Mucosa of gallbladder (tissue), 1 donor: ENCODE measurements around the gene KIAA1217. TPM values are rescaled to one million over a fixed set of nuclear protein-coding genes. Genes with fewer than 3 reads are reported as not detected.
A peak's percentile ranks its signal among the peaks of the same experiment; 100 is the strongest.

Source experiments
- DNase-seq: peaks from one replicate; pipeline ENCODE4 v3.0.0-alpha.2; 2020; ENCODE audit warnings: low spot score
- total RNA-seq: library from RNA; stranded (reverse); gene quantifications from one replicate; pipeline ENCODE4 v1.2.1, GENCODE V29; 2021
- donor health status: DM: no; HTN: no; CAD: no.

The KIAA1217 gene
- 44.0 TPM for total RNA-seq

- DNase-seq = peak; percentile 27
These were observed at the start of gene KIAA1217 for GRCh38 chr10:24208661-24209431. TSS of gene KIAA1217 (plus strand) at chr10:24209138. CDS start at chr10:24209194, 56 bp downstream.

GRCh38 chr10:24162206-24162985, 46.5 kb upstream of the KIAA1217 start:
- no peak for DNase-seq

- DNase-seq = no peak
These were observed 45.5 kb upstream of the KIAA1217 start for GRCh38 chr10:24163485-24163884.

GRCh38 chr10:24168258-24169170, 40.4 kb upstream of the KIAA1217 start:
- no peak for DNase-seq

GRCh38 chr10:24170199-24170598, 38.7 kb upstream of the KIAA1217 start:
- DNase-seq = no peak

- no peak for DNase-seq
These were observed 36.0 kb upstream of the KIAA1217 start for GRCh38 chr10:24172909-24173308.

GRCh38 chr10:24174014-24174413, 34.9 kb upstream of the KIAA1217 start:
- DNase-seq = no peak

GRCh38 chr10:24176658-24177057, 32.3 kb upstream of the KIAA1217 start:
- no peak for DNase-seq

GRCh38 chr10:24177636-24178035, 31.3 kb upstream of the KIAA1217 start:
- DNase-seq = no peak

- no peak for DNase-seq
These were observed 28.0 kb upstream of the KIAA1217 start for GRCh38 chr10:24180891-24181290.

- DNase-seq = no peak
These were observed 24.5 kb upstream of the KIAA1217 start for GRCh38 chr10:24184455-24184854.

- DNase-seq = no peak
These were observed 15.6 kb upstream of the KIAA1217 start for GRCh38 chr10:24193330-24193729.

GRCh38 chr10:24197263-24197662, 11.7 kb upstream of the KIAA1217 start:
- DNase-seq = no peak

GRCh38 chr10:24201503-24202180, 7.3 kb upstream of the KIAA1217 start:
- DNase-seq = no peak

GRCh38 chr10:24202181-24202570, 6.8 kb upstream of the KIAA1217 start:
- DNase-seq = peak; percentile 40

- DNase-seq = no peak
These were observed 3.1 kb upstream of the KIAA1217 start for GRCh38 chr10:24205821-24206220.

GRCh38 chr10:24206334-24206733, 2.6 kb upstream of the KIAA1217 start:
- no peak for DNase-seq

- no peak for DNase-seq
These were observed 2.0 kb upstream of the KIAA1217 start for GRCh38 chr10:24206926-24207325.

- DNase-seq = no peak
These were observed 1.6 kb upstream of the KIAA1217 start for GRCh38 chr10:24207341-24207740.

- DNase-seq = peak; percentile 46
These were observed 942 bp upstream of the KIAA1217 start for GRCh38 chr10:24207781-24208611.

GRCh38 chr10:24209432-24209771, 464 bp downstream of the KIAA1217 start:
- no peak for DNase-seq
